ENCODE measurements around the gene PHF1. TPM values are rescaled to one million over a fixed set of nuclear protein-coding genes. Genes with fewer than 3 reads are reported as not detected.

The PHF1 gene
- total RNA-seq, 1 donor from 2014 or later, result 13.2 TPM

- H3K27me3 ChIP-seq (ENCODE audit: control insufficient read depth, insufficient read depth, low read length), result no peaks in the 10 kb centered on the region
- peaks cover 4% of the 10 kb centered on the region for H3K36me3 ChIP-seq (ENCODE audit: control insufficient read depth, insufficient read depth, low read length)
- no peak overlapping the region for H3K4me3 ChIP-seq (ENCODE audit: low read depth, low read length)
- TF ChIP-seq CTCF (IDR thresholded peaks at IDR 0.05; ENCODE audit: insufficient read depth, low read length, severe bottlenecking), result no peak
- no peak for FAIRE-seq
- no peak for DNase-seq (ENCODE audit: low read depth)
Measured at GRCh38 chr6:33404884-33405283, 5.9 kb upstream of the PHF1 start.

- no peak for FAIRE-seq
- H3K36me3 ChIP-seq (ENCODE audit: control insufficient read depth, insufficient read depth, low read length), result peaks cover 4% of the 10 kb centered on the region
- no peak overlapping the region for H3K4me3 ChIP-seq (ENCODE audit: low read depth, low read length)
- no peaks in the 10 kb centered on the region for H3K27me3 ChIP-seq (ENCODE audit: control insufficient read depth, insufficient read depth, low read length)
- TF ChIP-seq CTCF (IDR thresholded peaks at IDR 0.05; ENCODE audit: insufficient read depth, low read length, severe bottlenecking), result no peak
- DNase-seq (ENCODE audit: low read depth), result no peak
Measured at GRCh38 chr6:33405386-33405940, 5.4 kb upstream of the PHF1 start.

- no peak for TF ChIP-seq CTCF (IDR thresholded peaks at IDR 0.05; ENCODE audit: insufficient read depth, low read length, severe bottlenecking)
- no peak for FAIRE-seq
- H3K27me3 ChIP-seq (ENCODE audit: control insufficient read depth, insufficient read depth, low read length), result no peaks in the 10 kb centered on the region
- no peak for DNase-seq (ENCODE audit: low read depth)
- H3K36me3 ChIP-seq (ENCODE audit: control insufficient read depth, insufficient read depth, low read length), result peaks cover 4% of the 10 kb centered on the region
- no peak overlapping the region for H3K4me3 ChIP-seq (ENCODE audit: low read depth, low read length)
Measured at GRCh38 chr6:33406126-33406525, 4.7 kb upstream of the PHF1 start.

GRCh38 chr6:33407132-33407718, 3.6 kb upstream of the PHF1 start:
- FAIRE-seq, result no peak
- TF ChIP-seq CTCF (IDR thresholded peaks at IDR 0.05; ENCODE audit: insufficient read depth, low read length, severe bottlenecking), result peak; percentile 36
- H3K4me3 ChIP-seq (ENCODE audit: low read depth, low read length), result no peak overlapping the region
- peak; percentile 60 for DNase-seq (ENCODE audit: low read depth)
- H3K27me3 ChIP-seq (ENCODE audit: control insufficient read depth, insufficient read depth, low read length), result no peaks in the 10 kb centered on the region
- peaks cover 4% of the 10 kb centered on the region for H3K36me3 ChIP-seq (ENCODE audit: control insufficient read depth, insufficient read depth, low read length)

GRCh38 chr6:33410050-33410710, 634 bp upstream of the PHF1 start:
- Histone ChIP-seq H3K4me3 (ENCODE audit: low read depth, low read length) (peak overlapping the region; percentile 57), H3K36me3 (ENCODE audit: control insufficient read depth, insufficient read depth, low read length) (peaks cover 6% of the 10 kb centered on the region), H3K27me3 (ENCODE audit: control insufficient read depth, insufficient read depth, low read length) (no peaks in the 10 kb centered on the region)
- DNase-seq (ENCODE audit: low read depth) (peak; percentile 92), FAIRE-seq (no peak)
- TF ChIP-seq CTCF (IDR thresholded peaks at IDR 0.05; ENCODE audit: insufficient read depth, low read length, severe bottlenecking), result no peak
